ENCODE data around the gene RARG. TPM values are rescaled to one million over a fixed set of nuclear protein-coding genes. Genes with fewer than 3 reads are reported as not detected.
A peak's percentile ranks its signal among the peaks of the same experiment; 100 is the strongest.

RARG gene
- total RNA-seq = 58.6 and 61.6 TPM in 2 replicates

- Mint-ChIP-seq H3K27ac (peak within 1 kb of the TSS; percentile 88), H3K36me3 (ENCODE audit: low read depth) (peaks cover 9% of the 10 kb centered on the region), H3K27me3 (ENCODE audit: insufficient read depth) (no peaks in the 10 kb centered on the region), H3K9me3 (no peaks in the 10 kb centered on the region), H3K4me1 (ENCODE audit: low read depth) (peaks cover 78% of the 10 kb centered on the region), H3K4me3 (peak within 1 kb of the TSS; percentile 88)
- intact Hi-C loops (cut with micrococcal nuclease) = loop anchor here (1.0 kb wide), 4 partner anchors 13 to 36 kb away; partner anchors contain the start of gene ESPL1
- peak; percentile 42 for DNase-seq (ENCODE audit: low spot score)
Measured at GRCh38 chr12:53231921-53232645, at the start of gene RARG. Gene RARG (minus strand): TSS chr12:53232209. CDS start chr12:53227545, 4,664 bp downstream.

GRCh38 chr12:53279888-53280498 lies 48.0 kb upstream of the RARG start:
- Mint-ChIP-seq H3K4me3 (no peak overlapping the region), H3K4me1 (ENCODE audit: low read depth) (peaks cover 4% of the 10 kb centered on the region), H3K9me3 (no peaks in the 10 kb centered on the region), H3K27ac (no peak overlapping the region), H3K27me3 (ENCODE audit: insufficient read depth) (no peaks in the 10 kb centered on the region), H3K36me3 (ENCODE audit: low read depth) (peaks cover 46% of the 10 kb centered on the region)
- no peak for DNase-seq (ENCODE audit: low spot score)
- intact Hi-C loops (cut with micrococcal nuclease) = no loop called here

DNA sequence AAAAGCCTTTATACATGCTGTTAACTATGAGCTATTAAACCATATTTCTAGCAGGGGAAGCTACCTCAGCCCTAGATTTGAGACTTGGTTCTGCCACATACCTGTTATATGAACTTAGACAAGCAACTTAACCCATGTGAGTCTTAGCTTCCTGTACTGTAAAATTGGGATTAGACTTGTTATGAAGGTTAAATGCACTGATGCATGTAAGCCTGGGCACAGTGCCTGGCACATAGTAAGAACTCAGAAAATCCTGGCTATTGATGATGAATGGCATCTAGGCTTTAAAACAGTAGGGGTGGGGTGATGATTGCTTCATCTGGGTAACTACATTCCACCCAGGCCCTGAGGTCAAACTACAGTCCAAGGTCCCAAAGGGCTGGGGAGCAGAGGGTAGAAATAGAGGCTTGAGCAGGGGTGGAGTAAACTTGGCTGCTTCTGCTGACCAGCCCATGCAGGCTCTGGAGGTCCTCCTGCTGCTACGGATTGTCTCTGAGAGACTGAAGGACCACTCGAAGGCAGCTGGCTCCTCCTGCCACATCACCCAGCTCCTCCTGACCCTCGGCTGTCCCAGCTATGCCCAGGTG lies 47.4 kb upstream of the RARG start:
- no peaks in the 10 kb centered on the region for H3K9me3 Mint-ChIP-seq
- H3K27ac Mint-ChIP-seq = no peak overlapping the region
- peaks cover 4% of the 10 kb centered on the region for H3K4me1 Mint-ChIP-seq (ENCODE audit: low read depth)
- no peak overlapping the region for H3K4me3 Mint-ChIP-seq
- H3K27me3 Mint-ChIP-seq (ENCODE audit: insufficient read depth) = no peaks in the 10 kb centered on the region
- intact Hi-C loops (cut with micrococcal nuclease) = no loop called here
- no peak for DNase-seq (ENCODE audit: low spot score)
- H3K36me3 Mint-ChIP-seq (ENCODE audit: low read depth) = peaks cover 50% of the 10 kb centered on the region

GRCh38 chr12:53277981-53278380 lies 46.0 kb upstream of the RARG start:
- no peaks in the 10 kb centered on the region for H3K27me3 Mint-ChIP-seq (ENCODE audit: insufficient read depth)
- H3K27ac Mint-ChIP-seq = no peak overlapping the region
- H3K4me3 Mint-ChIP-seq = no peak overlapping the region
- peaks cover 4% of the 10 kb centered on the region for H3K4me1 Mint-ChIP-seq (ENCODE audit: low read depth)
- H3K36me3 Mint-ChIP-seq (ENCODE audit: low read depth) = peaks cover 44% of the 10 kb centered on the region
- no peak for DNase-seq (ENCODE audit: low spot score)
- intact Hi-C loops (cut with micrococcal nuclease) = no loop called here
- no peaks in the 10 kb centered on the region for H3K9me3 Mint-ChIP-seq

DNA sequence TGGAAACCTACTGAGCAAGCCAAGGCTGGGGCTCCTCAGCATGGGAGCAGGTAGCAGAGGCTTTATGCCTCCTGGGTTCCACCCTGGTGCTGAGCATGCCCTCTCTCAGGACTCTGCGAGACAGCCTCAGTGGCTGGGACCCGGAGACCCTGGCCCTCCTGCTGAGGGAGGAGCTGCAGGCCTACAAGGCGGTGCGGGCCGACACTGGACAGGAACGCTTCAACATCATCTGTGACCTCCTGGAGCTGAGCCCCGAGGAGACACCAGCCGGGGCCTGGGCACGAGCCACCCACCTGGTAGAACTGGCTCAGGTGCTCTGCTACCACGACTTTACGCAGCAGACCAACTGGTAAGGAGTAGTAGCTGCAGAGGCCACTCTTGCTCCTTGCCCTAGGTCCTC lies 44.5 kb upstream of the RARG start:
- intact Hi-C loops (cut with micrococcal nuclease) = no loop called here

DNA sequence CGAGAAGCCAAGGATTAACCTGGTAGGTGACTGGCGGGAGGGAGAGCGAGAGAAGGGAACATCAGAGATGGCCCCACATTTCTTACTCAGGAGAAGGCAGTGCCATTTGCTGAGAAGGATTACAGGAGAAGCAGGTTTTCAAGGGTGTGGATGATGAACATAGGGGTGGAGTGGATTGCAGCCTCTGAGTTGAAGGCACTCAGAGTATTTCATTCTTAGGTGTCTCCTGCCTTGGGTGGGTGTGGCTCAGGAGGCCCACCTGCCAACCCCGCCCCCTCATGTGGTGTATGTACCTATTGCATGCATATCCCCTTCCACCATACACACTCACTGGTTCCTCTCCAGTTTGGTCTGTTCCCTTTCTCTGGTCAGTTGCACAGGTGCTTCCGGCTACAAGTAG lies 42.4 kb upstream of the RARG start:
- intact Hi-C loops (cut with micrococcal nuclease) = no loop called here

More for the DNA sequence above, 44.5 kb upstream of the RARG start:
- no peak for DNase-seq (ENCODE audit: low spot score)
- H3K4me1 Mint-ChIP-seq (ENCODE audit: low read depth) = peaks cover 14% of the 10 kb centered on the region
- H3K9me3 Mint-ChIP-seq = no peaks in the 10 kb centered on the region
- H3K36me3 Mint-ChIP-seq (ENCODE audit: low read depth) = peaks cover 40% of the 10 kb centered on the region
- no peak overlapping the region for H3K4me3 Mint-ChIP-seq
- H3K27me3 Mint-ChIP-seq (ENCODE audit: insufficient read depth) = no peaks in the 10 kb centered on the region
- no peak overlapping the region for H3K27ac Mint-ChIP-seq

GRCh38 chr12:53268630-53269562 lies 36.9 kb upstream of the RARG start:
- H3K4me3 Mint-ChIP-seq = peak overlapping the region; percentile 90
- no peaks in the 10 kb centered on the region for H3K9me3 Mint-ChIP-seq
- no peak for DNase-seq (ENCODE audit: low spot score)
- H3K27ac Mint-ChIP-seq = peak overlapping the region; percentile 88
- peaks cover 11% of the 10 kb centered on the region for H3K36me3 Mint-ChIP-seq (ENCODE audit: low read depth)
- no peaks in the 10 kb centered on the region for H3K27me3 Mint-ChIP-seq (ENCODE audit: insufficient read depth)
- intact Hi-C loops (cut with micrococcal nuclease) = loop anchor here (1.0 to 2.0 kb wide), 13 partner anchors 17 to 263 kb away; partner anchors contain the start of genes AAAS, CSAD, EIF4B and MYG1
- peaks cover 43% of the 10 kb centered on the region for H3K4me1 Mint-ChIP-seq (ENCODE audit: low read depth)

More for the DNA sequence above, 42.4 kb upstream of the RARG start:
- H3K4me3 Mint-ChIP-seq = no peak overlapping the region
- H3K9me3 Mint-ChIP-seq = no peaks in the 10 kb centered on the region
- DNase-seq (ENCODE audit: low spot score) = no peak
- no peaks in the 10 kb centered on the region for H3K27me3 Mint-ChIP-seq (ENCODE audit: insufficient read depth)
- H3K36me3 Mint-ChIP-seq (ENCODE audit: low read depth) = peaks cover 40% of the 10 kb centered on the region
- H3K4me1 Mint-ChIP-seq (ENCODE audit: low read depth) = peaks cover 24% of the 10 kb centered on the region
- H3K27ac Mint-ChIP-seq = no peak overlapping the region

DNA sequence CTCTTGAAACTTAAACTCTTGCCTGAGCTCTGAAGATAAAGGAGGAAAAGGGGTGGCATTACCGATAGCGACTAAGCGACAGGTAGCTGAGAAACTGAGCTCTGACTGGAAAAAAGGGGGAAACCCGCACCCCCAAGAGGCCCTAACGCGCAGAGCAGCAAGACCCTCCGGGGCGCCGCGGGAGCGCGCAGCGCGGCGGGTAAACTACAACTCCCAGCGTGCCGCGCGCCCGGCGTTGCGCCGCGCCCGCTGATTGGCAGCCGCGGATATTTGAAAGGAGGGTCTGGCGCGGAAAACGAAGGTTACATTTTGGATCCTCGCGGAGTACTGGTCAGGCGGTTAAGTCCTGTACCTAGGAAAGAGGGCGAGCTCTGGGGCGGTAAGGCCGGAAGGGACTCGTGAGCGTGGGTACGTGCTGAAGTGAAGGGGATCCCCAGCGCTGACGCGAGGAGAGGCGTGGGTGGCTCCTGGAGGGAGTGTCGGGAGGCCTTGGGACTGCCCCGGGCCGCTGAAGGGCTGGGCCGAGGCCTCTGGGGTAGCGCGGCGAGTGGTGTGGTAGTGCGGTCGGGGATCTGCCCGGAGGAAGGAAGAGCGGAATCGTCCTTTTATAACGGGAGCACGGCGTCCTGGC lies 36.1 kb upstream of the RARG start, which contains the start of gene ESPL1:
TSS of gene ESPL1 (plus strand) at position 301 of the 631 bp plus-strand sequence. CDS start 468 bp downstream, outside the sequence.
- Mint-ChIP-seq H3K4me1 (ENCODE audit: low read depth) (peaks cover 43% of the 10 kb centered on the region), H3K36me3 (ENCODE audit: low read depth) (peaks cover 11% of the 10 kb centered on the region)

GRCh38 chr12:53267306-53267998 lies 35.4 kb upstream of the RARG start:
- intact Hi-C loops (cut with micrococcal nuclease) = no loop called here
- H3K27me3 Mint-ChIP-seq (ENCODE audit: insufficient read depth) = no peaks in the 10 kb centered on the region
- peaks cover 40% of the 10 kb centered on the region for H3K4me1 Mint-ChIP-seq (ENCODE audit: low read depth)
- peak; percentile 24 for DNase-seq (ENCODE audit: low spot score)
- peaks cover 11% of the 10 kb centered on the region for H3K36me3 Mint-ChIP-seq (ENCODE audit: low read depth)
- H3K27ac Mint-ChIP-seq = peak overlapping the region; percentile 88
- peak overlapping the region; percentile 90 for H3K4me3 Mint-ChIP-seq
- H3K9me3 Mint-ChIP-seq = no peaks in the 10 kb centered on the region

More for the DNA sequence above, 36.1 kb upstream of the RARG start, which contains the start of gene ESPL1:
- intact Hi-C loops (cut with micrococcal nuclease) = loop anchor here (1.0 to 2.0 kb wide), 13 partner anchors 16 to 262 kb away; partner anchors contain the start of genes AAAS, CSAD, EIF4B and MYG1
- peak within 1 kb of the TSS; percentile 88 for H3K27ac Mint-ChIP-seq
- no peaks in the 10 kb centered on the region for H3K9me3 Mint-ChIP-seq
- H3K27me3 Mint-ChIP-seq (ENCODE audit: insufficient read depth) = no peaks in the 10 kb centered on the region
- DNase-seq (ENCODE audit: low spot score) = peak; percentile 81
- H3K4me3 Mint-ChIP-seq = peak within 1 kb of the TSS; percentile 90

DNA sequence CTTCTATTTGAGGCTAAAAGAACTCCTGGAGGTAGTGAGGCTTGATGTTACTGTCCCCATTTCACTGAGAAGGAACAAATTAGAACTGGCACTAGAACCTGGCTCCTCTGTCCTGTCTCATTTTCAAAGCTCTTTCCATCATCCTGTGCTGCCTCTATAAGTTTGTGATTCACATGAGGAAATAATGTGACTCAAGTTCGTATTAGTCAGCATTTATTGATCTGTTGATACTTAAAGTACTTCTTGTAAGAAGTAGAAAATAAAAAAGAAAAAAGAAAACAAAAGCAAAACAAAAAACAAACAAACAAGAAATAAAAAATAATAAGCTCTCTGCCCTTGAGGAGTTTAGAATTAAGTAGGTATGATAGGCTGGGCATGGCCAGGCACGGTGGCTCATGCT lies 33.8 kb upstream of the RARG start:
- no peaks in the 10 kb centered on the region for H3K9me3 Mint-ChIP-seq
- H3K36me3 Mint-ChIP-seq (ENCODE audit: low read depth) = peaks cover 6% of the 10 kb centered on the region
- no peak for DNase-seq (ENCODE audit: low spot score)
- H3K4me3 Mint-ChIP-seq = no peak overlapping the region
- no peak overlapping the region for H3K27ac Mint-ChIP-seq
- H3K27me3 Mint-ChIP-seq (ENCODE audit: insufficient read depth) = no peaks in the 10 kb centered on the region
- intact Hi-C loops (cut with micrococcal nuclease) = no loop called here
- peaks cover 33% of the 10 kb centered on the region for H3K4me1 Mint-ChIP-seq (ENCODE audit: low read depth)

DNA sequence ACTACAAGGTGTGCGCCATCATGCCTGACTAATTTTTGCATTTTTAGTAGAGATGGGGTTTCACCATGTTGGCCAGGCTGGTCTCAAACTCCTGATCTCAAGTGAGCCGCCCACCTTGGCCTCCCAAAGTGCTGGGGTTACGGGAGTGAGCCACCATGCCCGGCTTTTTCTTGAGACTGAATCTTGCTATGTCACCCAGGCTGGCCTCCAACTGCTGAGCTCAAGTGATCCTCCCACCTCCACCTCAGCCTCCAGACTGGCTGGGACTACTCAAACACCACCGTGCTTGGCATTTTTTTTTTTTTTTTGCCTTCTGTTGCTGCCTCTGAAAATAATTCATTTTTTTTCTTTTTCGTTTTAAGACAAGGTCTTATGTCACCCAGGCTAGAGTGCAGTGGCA lies 27.9 kb upstream of the RARG start:
- peaks cover 14% of the 10 kb centered on the region for H3K4me1 Mint-ChIP-seq (ENCODE audit: low read depth)
- no peak overlapping the region for H3K4me3 Mint-ChIP-seq
- no peak overlapping the region for H3K27ac Mint-ChIP-seq
- peaks cover 8% of the 10 kb centered on the region for H3K36me3 Mint-ChIP-seq (ENCODE audit: low read depth)
- H3K27me3 Mint-ChIP-seq (ENCODE audit: insufficient read depth) = no peaks in the 10 kb centered on the region
- H3K9me3 Mint-ChIP-seq = no peaks in the 10 kb centered on the region
- intact Hi-C loops (cut with micrococcal nuclease) = no loop called here
- no peak for DNase-seq (ENCODE audit: low spot score)
